H1 (cell line): ENCODE measurements around the gene ZFAND6. TPM values are rescaled to one million over a fixed set of nuclear protein-coding genes. Genes with fewer than 3 reads are reported as not detected.

Experiments used
- CTCF ChIA-PET: fragments of 300-600 bp; sonication (Branson Sonifier 250); formaldehyde crosslinking; loops from one replicate; lab custom pipeline; 2021; ENCODE audit not compliant: partially characterized antibody; lab: Charles Lee
- POLR2A ChIA-PET: fragments of 300-600 bp; sonication (Branson Sonifier 250); formaldehyde crosslinking; loops from one replicate; lab custom pipeline; 2021; ENCODE audit warnings: inconsistent platforms; ENCODE audit not compliant: partially characterized antibody; lab: Charles Lee
- DNase-seq, 2 experiments: peaks; one replicate each; pipeline versions ENCODE4 v3.0.0 to v3.0.0-alpha.2; 2010 to 2022; ENCODE audit warnings: low spot score in 2 of 2, low read depth in 1 of 2, mixed read lengths in 1 of 2
- FAIRE-seq: peaks from 2 replicates; lab custom pipeline; 2011; peaks lifted over from hg19 to GRCh38; lab: Jason Lieb, UNC
- H2AFZ ChIP-seq: 2 replicates; pipeline ENCODE4 v1.8.1; 2012; ENCODE audit warnings: low read length, inconsistent platforms
- H2AK5ac ChIP-seq: 2 replicates; pipeline ENCODE4 v1.6.1; 2013; ENCODE audit warnings: low read depth, low read length
- H2BK120ac ChIP-seq: replicated peaks from 2 replicates; pipeline ENCODE3; 2013; ENCODE audit warnings: low read depth, low read length, inconsistent platforms
- H2BK12ac ChIP-seq: 2 replicates; pipeline ENCODE4 v1.6.1; 2013; ENCODE audit warnings: low read depth, low read length
- H2BK15ac ChIP-seq: 2 replicates; pipeline ENCODE4 v1.6.1; 2013; ENCODE audit warnings: low read length
- H2BK20ac ChIP-seq: 2 replicates; pipeline ENCODE4 v1.6.1; 2013; ENCODE audit warnings: low read length
- H2BK5ac ChIP-seq: 2 replicates; pipeline ENCODE4 v1.6.1; 2013; ENCODE audit warnings: low read depth, low read length
- H3K14ac ChIP-seq: 2 replicates; pipeline ENCODE4 v1.6.1; 2013; ENCODE audit warnings: inconsistent platforms; ENCODE audit not compliant: insufficient read length
- H3K18ac ChIP-seq: 2 replicates; pipeline ENCODE4 v1.6.1; 2013; ENCODE audit warnings: low read length; ENCODE audit errors: extremely low read depth
- H3K23ac ChIP-seq: 2 replicates; pipeline ENCODE4 v1.6.1; 2013; ENCODE audit warnings: inconsistent platforms; ENCODE audit not compliant: insufficient read length
- H3K23me2 ChIP-seq: 2 replicates; pipeline ENCODE4 v1.6.1; 2013; ENCODE audit warnings: low read depth, low read length
- H3K27ac ChIP-seq: 2 replicates; pipeline ENCODE4 v1.6.1; 2011; ENCODE audit warnings: low read depth, low read length, inconsistent platforms
- H3K27me3 ChIP-seq, 4 experiments: replicated peaks in 1 of 4; 1 replicate in 1 of 4; 2 replicates in 3 of 4; pipeline versions ENCODE4 v1.6.1 to v1.8.1; 2011 to 2013; ENCODE audit warnings: low read length in 3 of 4, mild to moderate bottlenecking in 3 of 4, inconsistent platforms in 2 of 4, mixed read lengths in 2 of 4, moderate library complexity in 1 of 4; ENCODE audit not compliant: control insufficient read depth in 3 of 4, insufficient read depth in 3 of 4; ENCODE audit errors: extremely low read depth in 1 of 4
- H3K36me3 ChIP-seq, 4 experiments: 2 replicates each; pipeline versions ENCODE4 v1.6.1 to v1.8.1; 2011 to 2013; ENCODE audit warnings: mild to moderate bottlenecking in 4 of 4, low read length in 3 of 4, moderate library complexity in 2 of 4, control low read depth in 1 of 4, inconsistent platforms in 1 of 4; ENCODE audit not compliant: insufficient read depth in 4 of 4, control insufficient read depth in 2 of 4
- H3K4ac ChIP-seq: replicated peaks from 2 replicates; pipeline ENCODE3; 2013; ENCODE audit warnings: low read length, low read depth, mixed read lengths, inconsistent platforms; ENCODE audit not compliant: insufficient read length
- H3K4me1 ChIP-seq, 4 experiments: replicated peaks in 1 of 4; 1 replicate in 1 of 4; 2 replicates in 3 of 4; pipeline versions ENCODE4 v1.6.1 to v1.8.1; 2011 to 2013; ENCODE audit warnings: low read length in 3 of 4, inconsistent platforms in 2 of 4, mixed read lengths in 1 of 4; ENCODE audit not compliant: insufficient read depth in 4 of 4, control insufficient read depth in 3 of 4
- H3K4me2 ChIP-seq, 2 experiments: 2 replicates each; pipeline versions ENCODE4 v1.6.1 to v1.8.1; 2011 to 2013; ENCODE audit warnings: low read depth in 2 of 2, low read length in 2 of 2, control low read depth in 1 of 2, inconsistent platforms in 1 of 2, mild to moderate bottlenecking in 1 of 2; ENCODE audit not compliant: insufficient read depth in 1 of 2
- H3K4me3 ChIP-seq, 4 experiments: fragments of 200-600, 300-600 bp in 1 of 4; sonication (generic), shearing (Covaris generic), sonication (Bioruptor Twin) in 1 of 4; 2 replicates each; pipeline versions ENCODE4 v1.5.1 to v1.8.1; 2011 to 2016; ENCODE audit warnings: low read length in 4 of 4, low read depth in 3 of 4, control low read depth in 2 of 4, inconsistent platforms in 2 of 4, mild to moderate bottlenecking in 2 of 4, mixed read lengths in 1 of 4, moderate library complexity in 1 of 4; ENCODE audit not compliant: insufficient read depth in 2 of 4; ENCODE audit errors: extremely low read depth in 1 of 4
- H3K56ac ChIP-seq: replicated peaks from 2 replicates; pipeline ENCODE3; 2013; ENCODE audit warnings: low read depth, mild to moderate bottlenecking, mixed read lengths, low read length, inconsistent platforms; ENCODE audit not compliant: insufficient read length
- H3K79me1 ChIP-seq: 2 replicates; pipeline ENCODE4 v1.6.1; 2013; ENCODE audit warnings: low read depth, low read length, control low read depth
- H3K79me2 ChIP-seq, 2 experiments: 2 replicates each; pipeline versions ENCODE4 v1.6.1 to v1.8.1; 2012 to 2013; ENCODE audit warnings: low read length in 2 of 2, mild to moderate bottlenecking in 2 of 2, inconsistent platforms in 1 of 2; ENCODE audit not compliant: insufficient read depth in 2 of 2, control insufficient read depth in 1 of 2
- H3K9ac ChIP-seq, 4 experiments: replicated peaks in 1 of 4; 1 replicate in 1 of 4; 2 replicates in 3 of 4; pipeline versions ENCODE4 v1.6.1 to v1.8.1; 2011 to 2013; ENCODE audit warnings: low read depth in 3 of 4, low read length in 3 of 4, control low read depth in 2 of 4, mild to moderate bottlenecking in 2 of 4, moderate library complexity in 2 of 4, inconsistent platforms in 1 of 4; ENCODE audit errors: extremely low read depth in 1 of 4
- H3K9me3 ChIP-seq, 2 experiments: 2 replicates each; pipeline versions ENCODE4 v1.6.1 to v1.8.1; 2012 to 2013; ENCODE audit warnings: mild to moderate bottlenecking in 2 of 2, moderate library complexity in 2 of 2, control low read depth in 1 of 2, inconsistent platforms in 1 of 2, low read depth in 1 of 2, low read length in 1 of 2, mixed read lengths in 1 of 2; ENCODE audit not compliant: insufficient read depth in 2 of 2
- H4K20me1 ChIP-seq, 2 experiments: replicated peaks in 1 of 2; 2 replicates each; pipeline versions ENCODE3 to v1.8.1; 2011 to 2013; ENCODE audit warnings: inconsistent platforms in 2 of 2, low read length in 2 of 2, mild to moderate bottlenecking in 1 of 2; ENCODE audit not compliant: insufficient read depth in 2 of 2, control insufficient read depth in 1 of 2
- H4K5ac ChIP-seq: 2 replicates; pipeline ENCODE4 v1.6.1; 2013; ENCODE audit warnings: low read length, low read depth, mixed read lengths, inconsistent platforms; ENCODE audit not compliant: insufficient read length
- H4K8ac ChIP-seq: 2 replicates; pipeline ENCODE4 v1.8.0; 2013; ENCODE audit warnings: mild to moderate bottlenecking, moderate library complexity, low read length, inconsistent platforms; ENCODE audit not compliant: insufficient read depth; ENCODE audit errors: extremely low read depth
- H4K91ac ChIP-seq: replicated peaks from 2 replicates; pipeline ENCODE3; 2013; ENCODE audit warnings: low read length, mixed read lengths, inconsistent platforms; ENCODE audit not compliant: insufficient read length
- SIRT6 ChIP-seq: IDR thresholded peaks from one replicate; pipeline ENCODE4 v1.7.1; 2012; ENCODE audit warnings: low read length, inconsistent platforms
- SP1 ChIP-seq: IDR thresholded peaks from 2 replicates; pipeline ENCODE4 v1.6.1; 2011; ENCODE audit warnings: low read depth, low read length
- SUZ12 ChIP-seq: fragments of 200-600 bp; sonication (generic); IDR thresholded peaks from 2 replicates; pipeline ENCODE4 v1.6.1; 2012; ENCODE audit warnings: mild to moderate bottlenecking, inconsistent platforms, low read length, moderate library complexity, mixed read lengths
- WGBS, 2 experiments: shearing (Covaris generic) in 1 of 2; methylation state at CpG; one replicate each; pipeline versions ENCODE4 v1.1.6 to v1.1.7; 2013 to 2015; ENCODE audit warnings: low lambda C conversion rate in 2 of 2, mixed read lengths in 2 of 2, inconsistent platforms in 1 of 2, low coverage in 1 of 2, missing lambda C conversion rate in 1 of 2; ENCODE audit not compliant: insufficient replicate concordance in 2 of 2, insufficient coverage in 1 of 2, insufficient read length in 1 of 2; ENCODE audit errors: extremely low coverage in 1 of 2, missing lambda C conversion rate in 1 of 2; 5-methylcytosine and 5-hydroxymethylcytosine counted together
- polyA plus RNA-seq, 7 experiments: library from polyadenylated mRNA; depleted of rRNA in 3 of 7; stranded (reverse) in 5 of 7; unstranded in 2 of 7; fragments of >200 nt in 5 of 7; fragments of 200-250 nt in 2 of 7; gene quantifications; 1 replicate in 5 of 7; 2 replicates in 1 of 7; 4 replicates in 1 of 7; pipeline versions ENCODE4 v1.2.1 to v1.2.3, GENCODE V29; 2011 to 2013; ENCODE audit warnings: missing spikeins in 2 of 7, mixed read lengths in 2 of 7
- total RNA-seq: library from RNA; stranded (reverse); fragmentation: NEBNext Ultra II Directional; extraction: Animal tissue kit (Norgen Biotek cat#: 25700); gene quantifications from 2 replicates; pipeline ENCODE4 v1.2.1, GENCODE V29; 2021

ZFAND6 gene
- total and polyA plus RNA-seq, 2 of the 8 experiments (the other 6 are each of a cell fraction or from before 2014, with no cell fraction given): 136 to 237 TPM

- CTCF ChIA-PET: interaction anchor here (0.6 kb wide), 1 partner anchor 162 kb away, joined by 3 read pairs; no protein-coding TSS in a partner anchor
Observed at GRCh38 chr15:80169768-80170357, 110.4 kb downstream of the ZFAND6 start.

More at GRCh38 chr15:80169768-80170357, 110.4 kb downstream of the ZFAND6 start:
- H4K91ac ChIP-seq: no peak overlapping the region
- H4K8ac ChIP-seq: no peak overlapping the region
- no peak for DNase-seq
- no peaks in the 10 kb centered on the region for H3K79me2 ChIP-seq
- POLR2A ChIA-PET: interaction anchor here (0.6 kb wide), 1 partner anchor 16 kb away, joined by 3 read pairs; no protein-coding TSS in a partner anchor
- no peak overlapping the region for H3K23ac ChIP-seq
- no peak overlapping the region for H2BK15ac ChIP-seq
- 0 out of 8 replicates have a peak, but pooled peaks cover 0 to 3% (median 0%) of the 10 kb centered on the region in 4 experiments for H3K36me3 ChIP-seq
- no peak overlapping the region for H3K4me3 ChIP-seq
- no peak overlapping the region for H2BK20ac ChIP-seq
- 92% methylated on average over 12 of the region's 12 CpGs; no CpG with 5 or more reads in 1 of the 2 experiments for WGBS, 2 experiments
- H3K23me2 ChIP-seq: no peaks in the 10 kb centered on the region
- no peak overlapping the region for H2BK12ac ChIP-seq
- no peak overlapping the region for H3K18ac ChIP-seq
- no peak overlapping the region for H3K56ac ChIP-seq
- H3K14ac ChIP-seq: no peak overlapping the region
- no peak overlapping the region for H3K9ac ChIP-seq
- H4K20me1 ChIP-seq: no peaks in the 10 kb centered on the region
- no peak overlapping the region for H2BK120ac ChIP-seq
- no peaks in the 10 kb centered on the region for H3K4me1 ChIP-seq
- H3K27ac ChIP-seq: no peak overlapping the region
- H3K79me1 ChIP-seq: no peaks in the 10 kb centered on the region
- H2AK5ac ChIP-seq: no peak overlapping the region
- no peak overlapping the region for H2AFZ ChIP-seq
- no peak overlapping the region for H4K5ac ChIP-seq
- no peak for FAIRE-seq
- TF ChIP-seq SP1 (no peak), SUZ12 (no peak), SIRT6 (no peak)
- no peak overlapping the region for H3K4ac ChIP-seq
- no peak overlapping the region for H2BK5ac ChIP-seq
- H3K27me3 ChIP-seq: no peaks in the 10 kb centered on the region
- H3K9me3 ChIP-seq: no peaks in the 10 kb centered on the region
- no peak overlapping the region for H3K4me2 ChIP-seq
